Occipital lobe (tissue), 3 donors: Measurements from ENCODE around the gene OR2B2. TPM values are rescaled to one million over a fixed set of nuclear protein-coding genes. Genes with fewer than 3 reads are reported as not detected.

Experiments used
- DNase-seq: peaks from one replicate; lab custom pipeline; 2025; lab: John Stamatoyannopoulos, UW
- small RNA-seq: library from RNA; depleted of rRNA; stranded (forward); fragments of <200 nt; gene quantifications from one replicate; pipeline ENCODE3, GENCODE V24; 2014
- total RNA-seq: library from RNA; depleted of rRNA; stranded (reverse); fragments of >200 nt; gene quantifications from one replicate; pipeline ENCODE4 v1.2.3, GENCODE V29; 2014

The OR2B2 gene
- total RNA-seq, 1 donor from 2014 or later: not detected

GRCh38 chr6:27867051-27867944, 44.9 kb downstream of the OR2B2 start:
- DNase-seq: no peak

GRCh38 chr6:27866357-27867050, 45.7 kb downstream of the OR2B2 start:
- no peak for DNase-seq

DNA sequence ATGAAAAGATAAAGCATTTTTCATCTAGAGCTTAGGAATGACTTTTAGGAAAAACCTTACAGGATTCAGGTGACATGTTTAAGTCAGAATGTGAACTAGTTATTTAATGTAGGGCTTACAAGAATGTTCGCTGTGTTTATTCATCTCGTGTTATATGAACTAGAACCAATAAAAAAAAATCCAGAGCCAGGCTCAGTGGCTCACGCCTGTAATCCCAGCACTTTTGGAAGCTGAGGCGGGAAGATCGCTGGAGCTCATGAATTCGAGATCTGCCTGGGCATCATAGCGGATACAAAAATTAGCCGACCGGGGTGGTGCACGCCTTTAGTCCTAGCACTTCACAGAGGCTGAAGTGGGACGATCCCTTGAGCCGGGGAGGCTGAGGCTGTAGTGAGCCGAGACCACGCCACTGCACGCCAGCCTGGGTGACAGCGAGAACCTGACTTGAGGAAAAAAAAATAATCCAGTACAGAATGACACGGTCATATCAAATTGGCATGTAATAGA, 46.3 kb downstream of the OR2B2 start:
- DNase-seq: no peak

- DNase-seq: no peak
Measured at GRCh38 chr6:27864906-27865849, 47.0 kb downstream of the OR2B2 start.

DNA sequence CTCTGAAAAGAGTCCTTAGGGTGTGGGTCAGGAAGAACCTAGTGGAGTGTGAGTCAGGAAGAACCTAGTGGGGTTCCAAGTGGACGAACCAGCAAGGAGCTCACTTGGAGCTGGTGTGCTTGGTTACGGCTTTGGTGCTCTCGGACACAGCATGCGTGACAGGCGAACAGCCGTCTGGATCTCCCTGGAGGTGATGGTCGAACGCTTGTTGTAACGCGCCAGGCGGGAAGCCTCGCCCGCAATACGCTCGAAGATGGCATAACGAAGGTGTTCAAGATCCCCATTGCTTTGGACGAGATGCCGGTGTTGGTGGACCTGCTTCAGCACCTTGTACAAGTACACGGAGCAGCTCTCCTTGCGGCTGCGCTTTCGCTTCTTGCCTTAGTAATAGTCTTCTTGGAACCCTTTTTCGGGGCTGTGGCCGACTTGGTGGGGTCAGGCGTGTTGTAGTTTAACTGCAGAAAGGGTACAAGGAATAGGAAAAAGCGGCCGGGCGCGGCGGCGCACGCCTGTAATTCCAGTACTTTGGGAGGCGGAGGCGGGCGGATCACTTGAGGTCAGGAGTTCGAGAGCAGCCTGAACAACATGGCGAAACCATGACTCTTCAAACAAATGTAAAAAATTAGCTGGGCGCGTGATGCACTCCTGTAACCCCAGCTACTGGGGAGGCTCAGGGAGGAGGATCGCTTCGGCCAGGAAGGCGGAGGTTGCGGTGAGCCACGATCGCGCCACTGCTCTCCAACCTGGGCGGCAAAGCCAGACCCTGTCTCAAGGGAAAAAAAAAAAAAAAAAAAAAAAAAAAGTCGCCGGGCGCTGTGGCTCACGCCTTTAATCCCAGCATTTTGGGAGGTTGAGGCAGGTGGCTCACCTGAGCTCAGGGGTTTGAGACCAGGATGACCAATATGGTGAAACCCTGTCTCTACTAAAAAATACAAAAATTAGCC, 48.0 kb downstream of the OR2B2 start:
- DNase-seq: no peak

DNA sequence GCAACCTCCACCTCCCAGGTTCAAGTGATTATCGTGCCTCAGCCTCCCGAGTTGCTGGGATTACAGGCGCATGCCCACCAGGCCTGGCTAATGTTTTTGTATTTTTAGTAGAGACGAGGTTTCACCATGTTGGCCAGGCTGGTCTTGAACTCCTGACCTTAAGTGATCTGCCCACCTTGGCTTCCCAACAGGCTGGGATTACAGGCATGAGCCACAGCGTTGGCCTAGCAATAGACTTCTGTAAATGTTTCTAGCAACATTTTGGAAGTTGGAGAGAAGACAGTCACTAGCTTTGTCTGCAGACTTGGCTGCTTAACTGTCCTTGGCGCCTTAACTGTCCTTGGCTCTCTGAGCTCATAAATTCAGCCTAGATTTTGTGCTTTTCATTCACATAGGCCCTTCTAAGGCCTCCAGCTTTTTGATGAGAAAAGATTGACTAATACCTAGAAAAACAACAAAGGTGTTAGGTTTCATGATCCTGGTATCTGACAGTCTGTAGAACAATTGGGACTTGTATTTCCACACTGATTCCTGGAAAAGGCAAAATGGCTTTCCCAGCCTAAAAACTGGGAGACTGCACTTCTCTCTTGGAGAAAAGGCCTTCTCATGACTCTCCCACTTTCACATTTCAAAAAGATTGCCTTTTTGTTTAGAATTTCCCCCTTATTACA, 49.7 kb downstream of the OR2B2 start:
- DNase-seq: no peak

DNA sequence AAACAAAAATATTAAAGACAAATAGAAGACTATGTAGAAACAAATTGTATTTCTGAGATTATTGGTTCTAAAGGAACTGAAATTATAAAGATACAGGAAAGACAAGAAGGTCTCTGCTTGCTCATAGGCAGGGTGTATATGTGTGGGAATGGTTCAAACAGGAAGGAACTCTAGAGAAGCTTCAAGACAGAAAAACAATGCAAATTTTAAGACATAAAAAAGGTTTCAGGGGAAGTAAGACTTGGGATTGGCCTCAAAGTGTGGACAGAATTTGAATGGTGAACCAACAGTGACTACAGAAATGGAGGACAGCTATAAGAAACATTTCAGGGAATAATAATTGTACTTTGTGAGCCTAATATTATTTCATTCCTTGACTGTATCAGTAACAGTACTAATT, 50.3 kb downstream of the OR2B2 start:
- DNase-seq: no peak

DNA sequence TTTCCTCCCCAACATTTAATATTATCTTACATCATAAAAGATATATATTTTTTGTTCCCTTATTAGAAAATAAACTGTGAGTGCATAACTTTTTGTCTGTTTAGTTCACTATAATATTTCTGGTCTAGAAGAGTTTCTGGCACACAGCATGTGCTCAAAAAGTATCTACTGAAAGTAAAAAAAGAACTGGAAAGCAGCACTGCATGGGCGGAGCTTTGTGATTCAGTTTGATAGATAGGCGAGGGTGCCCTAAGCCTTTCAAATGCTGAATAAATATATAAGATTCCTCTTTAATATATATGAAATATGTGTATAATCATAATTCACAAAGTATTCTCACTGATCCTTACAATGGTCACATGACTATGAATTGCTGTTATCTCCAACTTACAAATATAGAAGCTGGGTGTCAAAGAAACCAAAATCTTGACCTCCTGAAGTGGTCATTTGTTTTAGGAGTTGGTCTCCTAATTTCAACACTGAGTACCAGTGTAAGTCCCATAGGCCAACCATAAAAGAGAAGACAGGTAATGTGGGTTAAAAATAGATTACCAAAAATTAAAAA, 50.8 kb downstream of the OR2B2 start:
- DNase-seq: no peak

Small RNA genes within 50 kb of the gene (small RNA-seq; reads per million reads assigned to genes)
- gene RNU7-26P: not detected

Other genes with a start within 250 kb of the OR2B2 start
- gene OR2B6, start 44.8 kb upstream of the OR2B2 start, total RNA-seq: not detected
- 0.62 TPM for gene ZNF165, start 168.2 kb upstream of the OR2B2 start, total RNA-seq
- 14.7 TPM for gene ZSCAN16, start 212.2 kb upstream of the OR2B2 start, total RNA-seq
- gene ZKSCAN8, start 229.5 kb upstream of the OR2B2 start, total RNA-seq: 28.2 TPM